Mucosa of stomach (tissue), 1 donor: ENCODE results near the gene RINT1.
A peak's percentile ranks its signal among the peaks of the same experiment; 100 is the strongest.
"Not testable (repeated sequence)": the region's sequence is repeated elsewhere in the genome, so short reads cannot be mapped to it uniquely, and the experiment has no call there.

ENCODE experiments used
- H3K27me3 ChIP-seq: one replicate; pipeline ENCODE4 v1.7.0; 2013; ENCODE audit warnings: mild to moderate bottlenecking, low read length; ENCODE audit not compliant: control insufficient read depth, insufficient read depth
- H3K36me3 ChIP-seq: one replicate; pipeline ENCODE4 v1.7.0; 2013; ENCODE audit warnings: low read length; ENCODE audit not compliant: control insufficient read depth, insufficient read depth
- H3K4me1 ChIP-seq: one replicate; pipeline ENCODE4 v1.7.0; 2013; ENCODE audit warnings: mild to moderate bottlenecking, low read length; ENCODE audit not compliant: control insufficient read depth, insufficient read depth
- H3K4me3 ChIP-seq: one replicate; pipeline ENCODE4 v1.7.0; 2013; ENCODE audit warnings: low read length
- H3K9ac ChIP-seq: one replicate; pipeline ENCODE4 v1.7.0; 2013; ENCODE audit warnings: mild to moderate bottlenecking, low read length, moderate library complexity
- H3K9me3 ChIP-seq: one replicate; pipeline ENCODE4 v1.7.0; 2013; ENCODE audit warnings: mild to moderate bottlenecking, low read length, moderate library complexity; ENCODE audit not compliant: control insufficient read depth
- donor health status: Pancreatic carcinoma.

The RINT1 gene

GRCh38 chr7:105519353-105519752 is 12.6 kb upstream of the RINT1 start:
- Histone ChIP-seq H3K4me1 (peaks cover 4% of the 10 kb centered on the region), H3K4me3 (no peak overlapping the region), H3K27me3 (no peaks in the 10 kb centered on the region), H3K9me3 (no peaks in the 10 kb centered on the region), H3K36me3 (no peaks in the 10 kb centered on the region), H3K9ac (no peak overlapping the region)

- H3K9ac ChIP-seq: not testable (repeated sequence)
These were observed 11.4 kb upstream of the RINT1 start for GRCh38 chr7:105520620-105521019.

GRCh38 chr7:105521027-105521716 is 10.8 kb upstream of the RINT1 start:
- Histone ChIP-seq H3K36me3 (no peaks in the 10 kb centered on the region), H3K9me3 (no peaks in the 10 kb centered on the region), H3K9ac (peak overlapping the region; percentile 64), H3K4me3 (peak overlapping the region; percentile 80), H3K4me1 (peaks cover 4% of the 10 kb centered on the region), H3K27me3 (no peaks in the 10 kb centered on the region)

More at GRCh38 chr7:105520620-105521019, 11.4 kb upstream of the RINT1 start:
- not testable (repeated sequence) for H3K36me3 ChIP-seq, H3K27me3 ChIP-seq, H3K4me3 ChIP-seq, H3K4me1 ChIP-seq, H3K9me3 ChIP-seq

- Histone ChIP-seq H3K4me3 (peak within 1 kb of the TSS; percentile 80), H3K36me3 (no peaks in the 10 kb centered on the region), H3K9ac (peak within 1 kb of the TSS; percentile 69), H3K4me1 (peaks cover 4% of the 10 kb centered on the region), H3K9me3 (no peaks in the 10 kb centered on the region), H3K27me3 (no peaks in the 10 kb centered on the region)
These were observed 10.1 kb upstream of the RINT1 start, which contains the start of gene PUS7 for GRCh38 chr7:105521717-105522463. Gene PUS7 (minus strand): TSS chr7:105522271. CDS start chr7:105508512, 13,759 bp downstream.

- H3K36me3 ChIP-seq, H3K27me3 ChIP-seq, H3K4me3 ChIP-seq, H3K9me3 ChIP-seq, H3K9ac ChIP-seq, H3K4me1 ChIP-seq: not testable (repeated sequence)
These were observed 7.6 kb upstream of the RINT1 start for GRCh38 chr7:105524423-105524822.

- no peaks in the 10 kb centered on the region for H3K36me3 ChIP-seq
- no peak overlapping the region for H3K4me3 ChIP-seq
- peaks cover 4% of the 10 kb centered on the region for H3K4me1 ChIP-seq
- no peaks in the 10 kb centered on the region for H3K27me3 ChIP-seq
- H3K9me3 ChIP-seq: no peaks in the 10 kb centered on the region
- no peak overlapping the region for H3K9ac ChIP-seq
These were observed 7.2 kb upstream of the RINT1 start for GRCh38 chr7:105524840-105525239.

- not testable (repeated sequence) for H3K9ac ChIP-seq, H3K36me3 ChIP-seq, H3K4me1 ChIP-seq, H3K27me3 ChIP-seq, H3K4me3 ChIP-seq, H3K9me3 ChIP-seq
These were observed 4.3 kb upstream of the RINT1 start for GRCh38 chr7:105527737-105528136.

- no peak overlapping the region for H3K9ac ChIP-seq
- no peak overlapping the region for H3K4me3 ChIP-seq
- H3K4me1 ChIP-seq: peaks cover 11% of the 10 kb centered on the region
- no peaks in the 10 kb centered on the region for H3K9me3 ChIP-seq
- no peaks in the 10 kb centered on the region for H3K36me3 ChIP-seq
- H3K27me3 ChIP-seq: no peaks in the 10 kb centered on the region
These were observed 1.9 kb upstream of the RINT1 start for GRCh38 chr7:105530126-105530525.

GRCh38 chr7:105530546-105530945 is 1.5 kb upstream of the RINT1 start:
- H3K4me3 ChIP-seq: no peak overlapping the region

GRCh38 chr7:105532709-105533460 is 884 bp downstream of the RINT1 start:
- Histone ChIP-seq H3K4me3 (peak overlapping the region; percentile 85), H3K9me3 (no peaks in the 10 kb centered on the region), H3K9ac (peak overlapping the region; percentile 96), H3K36me3 (no peaks in the 10 kb centered on the region), H3K27me3 (no peaks in the 10 kb centered on the region), H3K4me1 (peaks cover 11% of the 10 kb centered on the region)

More at GRCh38 chr7:105530546-105530945, 1.5 kb upstream of the RINT1 start:
- Histone ChIP-seq H3K36me3 (no peaks in the 10 kb centered on the region), H3K9me3 (no peaks in the 10 kb centered on the region), H3K4me1 (peaks cover 11% of the 10 kb centered on the region), H3K9ac (no peak overlapping the region), H3K27me3 (no peaks in the 10 kb centered on the region)

- Histone ChIP-seq H3K27me3 (no peaks in the 10 kb centered on the region), H3K4me1 (peaks cover 4% of the 10 kb centered on the region), H3K36me3 (peaks cover 3% of the 10 kb centered on the region), H3K4me3 (no peak overlapping the region), H3K9me3 (no peaks in the 10 kb centered on the region), H3K9ac (no peak overlapping the region)
These were observed 6.3 kb downstream of the RINT1 start for GRCh38 chr7:105538339-105538738.

GRCh38 chr7:105559926-105560325 is 27.9 kb downstream of the RINT1 start:
- H3K9ac ChIP-seq: no peak overlapping the region
- no peaks in the 10 kb centered on the region for H3K9me3 ChIP-seq
- no peaks in the 10 kb centered on the region for H3K4me1 ChIP-seq
- H3K27me3 ChIP-seq: no peaks in the 10 kb centered on the region
- H3K36me3 ChIP-seq: peaks cover 3% of the 10 kb centered on the region
- no peak overlapping the region for H3K4me3 ChIP-seq
